Hepatocyte (in vitro differentiated cells): ENCODE results near the gene KRTAP5-1. TPM values are rescaled to one million over a fixed set of nuclear protein-coding genes. Genes with fewer than 3 reads are reported as not detected.

ENCODE experiments used
- DNase-seq: peaks from one replicate; pipeline ENCODE4 v3.0.0-alpha.2; 2016; ENCODE audit warnings: low spot score
- H2AFZ ChIP-seq: fragments of 200-600 bp; sonication (generic); 2 replicates; pipeline ENCODE4 v1.6.0; 2016; ENCODE audit warnings: antibody characterized with exemption, mild to moderate bottlenecking
- H3K27ac ChIP-seq: fragments of 200-600 bp; sonication (generic); 2 replicates; pipeline ENCODE4 v1.5.1; 2016; ENCODE audit warnings: mild to moderate bottlenecking
- H3K27me3 ChIP-seq: fragments of 200-600 bp; sonication (generic); 2 replicates; pipeline ENCODE4 v1.6.1; 2016
- H3K36me3 ChIP-seq: fragments of 200-600 bp; sonication (generic); replicated peaks from 2 replicates; pipeline ENCODE4 v1.5.1; 2016; ENCODE audit warnings: low read depth; ENCODE audit not compliant: insufficient read depth
- H3K4me1 ChIP-seq: fragments of 200-600 bp; sonication (generic); 2 replicates; pipeline ENCODE4 v1.5.1; 2016; ENCODE audit warnings: mild to moderate bottlenecking, moderate library complexity; ENCODE audit not compliant: insufficient read depth
- H3K4me2 ChIP-seq: fragments of 200-600 bp; sonication (generic); 2 replicates; pipeline ENCODE4 v1.6.0; 2016
- H3K4me3 ChIP-seq: fragments of 200-600 bp; sonication (generic); 2 replicates; pipeline ENCODE4 v1.5.1; 2016; ENCODE audit warnings: mild to moderate bottlenecking
- H3K79me2 ChIP-seq: fragments of 200-600 bp; sonication (generic); 2 replicates; pipeline ENCODE4 v1.6.0; 2017; ENCODE audit warnings: mild to moderate bottlenecking
- H3K9me2 ChIP-seq: fragments of 200-600 bp; sonication (generic); replicated peaks from 2 replicates; pipeline ENCODE4 v1.6.0; 2017; ENCODE audit warnings: mild to moderate bottlenecking; ENCODE audit not compliant: insufficient read depth
- H3K9me3 ChIP-seq: fragments of 200-600 bp; sonication (generic); 2 replicates; pipeline ENCODE4 v1.5.1; 2016; ENCODE audit warnings: low read depth, mild to moderate bottlenecking
- H4K20me1 ChIP-seq: fragments of 200-600 bp; sonication (generic); 2 replicates; pipeline ENCODE4 v1.6.0; 2016; ENCODE audit warnings: mild to moderate bottlenecking; ENCODE audit not compliant: insufficient read depth, poor library complexity, severe bottlenecking
- EZH2 ChIP-seq: fragments of 200-600 bp; sonication (generic); IDR thresholded peaks from 2 replicates; pipeline ENCODE4 v1.6.1; 2016; ENCODE audit warnings: antibody characterized with exemption, mild to moderate bottlenecking, borderline replicate concordance
- EZH2phosphoT487 ChIP-seq: fragments of 200-600 bp; sonication (generic); IDR thresholded peaks from one replicate; pipeline ENCODE4 v1.6.1; 2018; ENCODE audit warnings: antibody characterized with exemption, mild to moderate bottlenecking, low read depth, moderate library complexity; ENCODE audit not compliant: unreplicated experiment, severe bottlenecking
- WGBS: methylation state at CpG from one replicate; pipeline ENCODE4 v1.1.6; 2016; ENCODE audit warnings: low lambda C conversion rate; ENCODE audit errors: missing lambda C conversion rate; 5-methylcytosine and 5-hydroxymethylcytosine counted together
- polyA plus RNA-seq: library from polyadenylated mRNA; unstranded; fragments of >200 nt; fragmentation: Nextera tagmentation; extraction: Ambion mirVana; gene quantifications from 2 replicates; pipeline ENCODE4 v1.2.1, GENCODE V29; 2016
- total RNA-seq: library from RNA; depleted of rRNA; stranded (reverse); fragments of >200 nt; gene quantifications from 2 replicates; pipeline ENCODE4 v1.2.3, GENCODE V29; 2014
- TF ChIP-seq, protein P1 (sequence below): fragments of 200-600 bp; sonication (generic); IDR thresholded peaks from 2 replicates; pipeline ENCODE4 v1.5.1; 2016; ENCODE audit warnings: antibody characterized with exemption, mild to moderate bottlenecking; ENCODE audit not compliant: poor library complexity

KRTAP5-1 gene
- total and polyA plus RNA-seq, 2 experiments from 2014 or later, result not detected

DNA sequence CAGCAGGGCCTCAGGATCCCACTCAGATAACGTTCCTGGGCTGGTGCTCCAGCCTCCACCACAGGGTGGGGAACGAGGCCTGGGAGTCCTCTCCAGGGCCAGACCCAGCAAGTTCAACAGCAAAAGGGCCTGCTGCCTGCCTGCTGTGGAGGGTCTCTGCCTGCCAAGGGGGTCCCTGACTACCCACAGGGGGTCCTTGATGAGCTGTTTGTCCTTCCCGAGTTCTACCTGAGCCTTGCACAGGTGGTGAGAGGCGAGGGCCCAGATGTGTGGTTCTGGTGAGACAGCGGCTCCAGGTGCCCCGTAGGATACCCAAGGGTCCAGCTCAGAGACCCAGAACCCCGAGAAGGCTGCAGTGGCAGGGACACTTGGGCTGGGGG is 17.4 kb downstream of the KRTAP5-1 start:
- peaks cover 13% of the 10 kb centered on the region for H3K4me1 ChIP-seq

DNA sequence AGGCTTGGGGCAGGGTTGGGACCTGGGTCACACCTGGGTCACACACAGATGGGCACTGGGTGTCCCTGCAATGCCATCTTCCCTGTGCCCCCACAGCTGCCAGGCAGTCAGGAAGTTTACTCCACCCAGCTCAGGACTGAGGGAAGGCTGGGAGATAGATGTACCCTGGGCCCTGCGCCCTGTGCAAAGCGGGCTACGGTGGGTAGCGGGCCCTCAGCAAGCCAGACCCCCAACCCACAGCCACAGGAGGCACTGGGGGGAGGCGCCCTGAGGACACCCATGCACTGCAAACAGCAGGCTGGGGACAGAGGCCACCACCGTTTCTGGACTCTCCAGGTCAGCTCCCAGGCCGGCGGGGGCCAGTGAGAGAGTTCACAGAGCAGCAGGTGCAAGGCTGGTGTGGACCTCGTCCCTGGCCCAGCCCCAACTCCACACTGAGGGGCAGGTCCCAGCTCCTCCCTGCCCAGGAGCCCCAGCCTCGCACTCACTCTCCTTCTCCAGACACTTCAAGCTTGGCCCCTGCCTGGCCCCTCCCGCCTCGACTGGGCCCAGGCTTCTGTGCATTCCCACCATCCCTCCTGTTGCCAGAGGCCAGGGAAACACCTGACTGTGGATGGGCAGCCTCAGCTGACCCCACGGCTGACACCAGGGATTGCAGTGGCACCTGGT is 17.9 kb downstream of the KRTAP5-1 start:
- H3K4me1 ChIP-seq, result peaks cover 13% of the 10 kb centered on the region
- no peaks in the 10 kb centered on the region for H3K9me3 ChIP-seq
- DNase-seq, result no peak
- H3K27ac ChIP-seq, result no peak overlapping the region
- WGBS, result 76% methylated on average over 13 of the region's 13 CpGs
- no peaks in the 10 kb centered on the region for H3K36me3 ChIP-seq
- peaks cover 20% of the 10 kb centered on the region for H3K79me2 ChIP-seq
- H3K4me2 ChIP-seq, result no peak overlapping the region
- no peaks in the 10 kb centered on the region for H3K9me2 ChIP-seq
- H3K27me3 ChIP-seq, result no peaks in the 10 kb centered on the region
- H4K20me1 ChIP-seq, result peaks cover 46% of the 10 kb centered on the region
- TF ChIP-seq, protein P1, sequence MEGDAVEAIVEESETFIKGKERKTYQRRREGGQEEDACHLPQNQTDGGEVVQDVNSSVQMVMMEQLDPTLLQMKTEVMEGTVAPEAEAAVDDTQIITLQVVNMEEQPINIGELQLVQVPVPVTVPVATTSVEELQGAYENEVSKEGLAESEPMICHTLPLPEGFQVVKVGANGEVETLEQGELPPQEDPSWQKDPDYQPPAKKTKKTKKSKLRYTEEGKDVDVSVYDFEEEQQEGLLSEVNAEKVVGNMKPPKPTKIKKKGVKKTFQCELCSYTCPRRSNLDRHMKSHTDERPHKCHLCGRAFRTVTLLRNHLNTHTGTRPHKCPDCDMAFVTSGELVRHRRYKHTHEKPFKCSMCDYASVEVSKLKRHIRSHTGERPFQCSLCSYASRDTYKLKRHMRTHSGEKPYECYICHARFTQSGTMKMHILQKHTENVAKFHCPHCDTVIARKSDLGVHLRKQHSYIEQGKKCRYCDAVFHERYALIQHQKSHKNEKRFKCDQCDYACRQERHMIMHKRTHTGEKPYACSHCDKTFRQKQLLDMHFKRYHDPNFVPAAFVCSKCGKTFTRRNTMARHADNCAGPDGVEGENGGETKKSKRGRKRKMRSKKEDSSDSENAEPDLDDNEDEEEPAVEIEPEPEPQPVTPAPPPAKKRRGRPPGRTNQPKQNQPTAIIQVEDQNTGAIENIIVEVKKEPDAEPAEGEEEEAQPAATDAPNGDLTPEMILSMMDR, result no peak
- TF ChIP-seq EZH2phosphoT487 (no peak), EZH2 (no peak)
- no peak overlapping the region for H3K4me3 ChIP-seq
- no peak overlapping the region for H2AFZ ChIP-seq

More for the DNA sequence above, 17.4 kb downstream of the KRTAP5-1 start:
- Histone ChIP-seq H3K36me3 (no peaks in the 10 kb centered on the region), H3K4me2 (no peak overlapping the region), H3K27ac (no peak overlapping the region), H2AFZ (no peak overlapping the region), H3K9me3 (no peaks in the 10 kb centered on the region), H4K20me1 (peaks cover 46% of the 10 kb centered on the region), H3K4me3 (no peak overlapping the region), H3K9me2 (no peaks in the 10 kb centered on the region), H3K79me2 (peaks cover 20% of the 10 kb centered on the region), H3K27me3 (peaks cover 4% of the 10 kb centered on the region)
- DNase-seq, result no peak
- TF ChIP-seq, protein P1, result no peak
- TF ChIP-seq EZH2phosphoT487, result no peak
- no peak for TF ChIP-seq EZH2
- WGBS, result 73% methylated on average over 7 of the region's 7 CpGs

DNA sequence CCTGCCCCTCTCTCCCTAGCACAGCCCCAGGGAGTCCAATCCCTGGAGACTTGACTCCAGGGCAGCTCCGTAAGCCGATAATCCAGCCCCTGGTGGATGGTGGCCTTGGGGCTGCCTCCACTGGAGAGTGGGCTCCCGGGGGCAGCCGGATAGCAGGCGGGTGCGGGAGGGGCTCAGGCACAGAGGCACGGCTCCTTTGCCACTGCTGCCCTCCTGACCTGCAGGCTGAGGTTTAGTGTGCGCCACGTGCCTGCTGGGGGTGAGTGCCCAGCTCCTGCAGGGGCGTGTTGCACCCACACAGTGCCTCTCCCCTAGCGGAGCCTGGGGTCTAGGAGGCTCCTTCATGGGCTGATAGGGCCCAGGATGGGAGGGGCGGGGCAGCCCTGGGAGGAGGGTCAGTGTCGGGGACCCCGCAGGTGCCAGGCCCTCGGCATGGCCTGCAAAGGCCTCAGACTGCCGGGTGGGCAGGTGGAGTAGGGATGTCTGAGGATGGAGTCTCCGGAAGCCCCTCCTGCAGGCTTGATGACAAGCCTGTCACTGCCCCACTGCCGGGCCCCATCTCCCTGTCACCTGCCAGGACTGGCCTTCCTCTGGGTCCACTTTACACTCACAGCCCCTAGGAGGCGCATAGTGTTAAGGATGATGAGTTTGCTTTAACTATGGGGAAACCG is 18.6 kb downstream of the KRTAP5-1 start:
- Histone ChIP-seq H3K79me2 (peaks cover 20% of the 10 kb centered on the region), H3K9me2 (no peaks in the 10 kb centered on the region), H2AFZ (no peak overlapping the region), H3K9me3 (no peaks in the 10 kb centered on the region), H3K4me3 (no peak overlapping the region), H4K20me1 (peaks cover 46% of the 10 kb centered on the region), H3K36me3 (no peaks in the 10 kb centered on the region), H3K27ac (no peak overlapping the region), H3K4me2 (no peak overlapping the region), H3K4me1 (peaks cover 13% of the 10 kb centered on the region), H3K27me3 (no peaks in the 10 kb centered on the region)
- no peak for TF ChIP-seq EZH2phosphoT487
- TF ChIP-seq EZH2, result no peak
- TF ChIP-seq, protein P1, result no peak
- WGBS, result 83% methylated on average over 19 of the region's 20 CpGs
- peak; percentile 9 for DNase-seq
